Spleen (tissue), 11 donors: Measurements from ENCODE around the gene TMEM38B. TPM values are rescaled to one million over a fixed set of nuclear protein-coding genes. Genes with fewer than 3 reads are reported as not detected.

Source experiments
- DNase-seq: peaks from one replicate; pipeline ENCODE4 v3.0.0-alpha.2; 2020
- H3K27ac ChIP-seq, 8 donors: fragments of 200-600 bp; sonication (generic) in 7 of 8; 1 replicate in 4 of 8; 2 replicates in 4 of 8; pipeline versions ENCODE4 v1.5.0 to v1.8.0; 2016 to 2021; ENCODE audit warnings: inconsistent platforms in 4 of 8, mild to moderate bottlenecking in 4 of 8, moderate library complexity in 1 of 8
- H3K27me3 ChIP-seq, 7 donors: fragments of 200-600 bp; sonication (generic) in 6 of 7; replicated peaks in 1 of 7; 1 replicate in 4 of 7; 2 replicates in 3 of 7; pipeline versions ENCODE4 v1.5.0 to v1.8.0; 2016 to 2021; ENCODE audit warnings: inconsistent platforms in 3 of 7, mild to moderate bottlenecking in 1 of 7
- H3K36me3 ChIP-seq, 6 donors: fragments of 200-600 bp; sonication (generic) in 5 of 6; 1 replicate in 4 of 6; 2 replicates in 2 of 6; pipeline versions ENCODE4 v1.5.0 to v1.8.0; 2016 to 2021; ENCODE audit warnings: inconsistent platforms in 2 of 6
- H3K4me1 ChIP-seq, 6 donors: fragments of 200-600 bp; sonication (generic) in 5 of 6; 1 replicate in 3 of 6; 2 replicates in 3 of 6; pipeline versions ENCODE4 v1.5.0 to v1.8.0; 2016 to 2021; ENCODE audit warnings: inconsistent platforms in 3 of 6
- H3K4me3 ChIP-seq, 8 donors: fragments of 200-600 bp; sonication (generic) in 7 of 8; 1 replicate in 4 of 8; 2 replicates in 4 of 8; pipeline versions ENCODE4 v1.5.0 to v1.8.0; 2016 to 2021; ENCODE audit warnings: inconsistent platforms in 4 of 8, mild to moderate bottlenecking in 4 of 8, moderate library complexity in 2 of 8
- H3K9me3 ChIP-seq, 8 donors: fragments of 200-600 bp; sonication (generic) in 7 of 8; 1 replicate in 4 of 8; 2 replicates in 4 of 8; pipeline versions ENCODE4 v1.5.0 to v1.8.0; 2016 to 2021; ENCODE audit warnings: inconsistent platforms in 4 of 8
- CTCF ChIP-seq, 11 experiments: fragments of 200-600 bp in 7 of 11; fragments of 450-650 bp in 4 of 11; sonication (generic) in 4 of 11; IDR thresholded peaks in 8 of 11; conservative IDR thresholded peaks in 3 of 11; 1 replicate in 7 of 11; 2 replicates in 4 of 11; pipeline versions ENCODE4 v1.4.0 to v1.8.0; 2016 to 2021; ENCODE audit warnings: antibody characterized with exemption in 11 of 11, inconsistent platforms in 4 of 11, mild to moderate bottlenecking in 1 of 11
- POLR2A ChIP-seq, 3 donors: fragments of 450-650 bp; IDR thresholded peaks; one replicate each; pipeline ENCODE4 v1.5.1; 2017; ENCODE audit warnings: antibody characterized with exemption in 3 of 3, mild to moderate bottlenecking in 1 of 3
- POLR2AphosphoS5 ChIP-seq, 3 donors: sonication (generic); formaldehyde crosslinking; IDR thresholded peaks; one replicate each; pipeline ENCODE4 v1.5.1; 2017; ENCODE audit warnings: antibody characterized with exemption in 3 of 3
- WGBS, 5 donors: extraction: QIAGEN DNeasy Blood & Tissue Kit in 3 of 5; methylation state at CpG; one replicate each; pipeline versions ENCODE4 v1.1.5 to v1.1.7; 2013 to 2018; 5-methylcytosine and 5-hydroxymethylcytosine counted together
- intact Hi-C: fragments of 100-400 bp; cut with DNase I; formaldehyde crosslinking; loops from one replicate; pipeline ENCODE4 v1.15.0; 2023; ENCODE audit warnings: low total_unique reads
- polyA plus RNA-seq, 3 donors: library from polyadenylated mRNA; stranded (reverse); fragments of 200-250 nt; gene quantifications; one replicate each; pipeline ENCODE4 v1.2.1, GENCODE V29; 2013
- total RNA-seq, 7 donors: library from RNA; depleted of rRNA in 3 of 7; stranded (reverse); fragments of >200 nt in 3 of 7; fragmentation: NEBNext Ultra II Directional in 4 of 7; extraction: Animal tissue kit (Norgen Biotek cat#: 25700) in 4 of 7; gene quantifications; one replicate each; pipeline versions ENCODE4 v1.1.0 to v1.2.1, GENCODE V29; 2016 to 2021
- donor health status: healthy with polysubstance abuse.
- donor health status: DM: no; HTN: no; CAD: no; lungs with moderate emphysema.
- donor health status: DM: no; HTN: no; CAD: no.
- donor health status: Bipolar disorder and iron deficiency.
- donor health status: healthy.
- donor health status: DM: no; HTN: no; CAD: no.
- donor health status: DM: yes; HTN: yes; CAD: no.

TMEM38B gene
- total and polyA plus RNA-seq, 10 donors, result 3.1 to 12.1 (median 8.3) TPM

GRCh38 chr9:105693435-105694189 lies 729 bp upstream of the TMEM38B start:
- Histone ChIP-seq H3K9me3 (no peaks in the 10 kb centered on the region), H3K36me3 (no peaks in the 10 kb centered on the region), H3K4me3 (peak overlapping the region; percentile 75 to 91 (median 80)), H3K27ac (peak overlapping the region in 2 of 8 donors; percentile 80 to 82), H3K27me3 (peaks cover 0 to 31% (median 24%) of the 10 kb centered on the region in 7 donors), H3K4me1 (peaks cover 0 to 29% (median 21%) of the 10 kb centered on the region in 6 donors)
- intact Hi-C loops, result no loop called here
- 1 to 2% (median 2%) methylated on average over 15 of the region's 15 CpGs for WGBS, 5 donors
- DNase-seq, result no peak
- no peak for TF ChIP-seq CTCF (IDR thresholded peaks at IDR 0.05 in 8 of 11, conservative IDR thresholded peaks at IDR 0.05 in 3 of 11)

- DNase-seq, result peak; percentile 91
- Histone ChIP-seq H3K27me3 (peaks cover 0 to 31% (median 24%) of the 10 kb centered on the region in 7 donors), H3K4me1 (peaks cover 0 to 29% (median 21%) of the 10 kb centered on the region in 6 donors), H3K36me3 (no peaks in the 10 kb centered on the region), H3K9me3 (no peaks in the 10 kb centered on the region), H3K4me3 (peak overlapping the region; percentile 75 to 91 (median 80)), H3K27ac (peak overlapping the region; percentile 48 to 85 (median 79))
- TF ChIP-seq POLR2A (IDR thresholded peaks at IDR 0.05), result peak in 1 of 3 donors; percentile 4
- TF ChIP-seq CTCF (IDR thresholded peaks at IDR 0.05 in 8 of 11, conservative IDR thresholded peaks at IDR 0.05 in 3 of 11), result no peak
- peak; percentile 10 to 62 (median 37) for TF ChIP-seq POLR2AphosphoS5 (IDR thresholded peaks at IDR 0.05)
- intact Hi-C loops, result no loop called here
- 1% methylated on average over 31 to 42 of the region's 42 CpGs for WGBS, 5 donors
These were observed 674 bp downstream of the TMEM38B start for GRCh38 chr9:105694848-105695581.

GRCh38 chr9:105696219-105696793 lies 2.0 kb downstream of the TMEM38B start:
- Histone ChIP-seq H3K4me3 (no peak overlapping the region), H3K9me3 (no peaks in the 10 kb centered on the region), H3K4me1 (peaks cover 0 to 29% (median 21%) of the 10 kb centered on the region in 6 donors), H3K27me3 (peaks cover 0 to 26% (median 20%) of the 10 kb centered on the region in 7 donors), H3K36me3 (no peaks in the 10 kb centered on the region), H3K27ac (no peak overlapping the region)
- TF ChIP-seq POLR2A (IDR thresholded peaks at IDR 0.05) (no peak), CTCF (IDR thresholded peaks at IDR 0.05 in 8 of 11, conservative IDR thresholded peaks at IDR 0.05 in 3 of 11) (no peak)
- DNase-seq, result no peak
- intact Hi-C loops, result no loop called here
- WGBS, 5 donors, result 96 to 99% (median 97%) methylated on average over 12 of the region's 12 CpGs

GRCh38 chr9:105697871-105698270 lies 3.5 kb downstream of the TMEM38B start:
- Histone ChIP-seq H3K27ac (no peak overlapping the region), H3K36me3 (no peaks in the 10 kb centered on the region), H3K4me3 (no peak overlapping the region), H3K4me1 (peaks cover 0 to 26% (median 21%) of the 10 kb centered on the region in 6 donors), H3K9me3 (no peaks in the 10 kb centered on the region), H3K27me3 (peaks cover 0 to 11% (median 9%) of the 10 kb centered on the region in 7 donors)
- intact Hi-C loops, result no loop called here
- DNase-seq, result no peak
- no peak for TF ChIP-seq POLR2A (IDR thresholded peaks at IDR 0.05)
- no peak for TF ChIP-seq CTCF (IDR thresholded peaks at IDR 0.05 in 8 of 11, conservative IDR thresholded peaks at IDR 0.05 in 3 of 11)
- TF ChIP-seq POLR2AphosphoS5 (IDR thresholded peaks at IDR 0.05), result no peak
- 86 to 96% (median 91%) methylated on average over 4 of the region's 4 CpGs for WGBS, 5 donors
